K562 (cell line): ENCODE data around the gene FOXN3. TPM values are rescaled to one million over a fixed set of nuclear protein-coding genes. Genes with fewer than 3 reads are reported as not detected.

Experiments
- CC2D1A ChIP-seq: fragments of 450-650 bp; IDR thresholded peaks from 2 replicates; pipeline ENCODE4 v1.6.1; 2017; ENCODE audit warnings: mild to moderate bottlenecking
- FOXM1 ChIP-seq, 2 experiments: fragments of 450-650 bp in 1 of 2; sonication (generic) in 1 of 2; formaldehyde crosslinking in 1 of 2; IDR thresholded peaks; 2 replicates each; pipeline versions ENCODE4 v1.6.1 to v1.9.0; 2017 to 2022; ENCODE audit warnings: low read depth in 2 of 2, mild to moderate bottlenecking in 2 of 2, missing genetic modification reagents in 1 of 2, moderate library complexity in 1 of 2
- MGA ChIP-seq: fragments of 450-650 bp; IDR thresholded peaks from 2 replicates; pipeline ENCODE4 v1.6.1; 2016; ENCODE audit warnings: mild to moderate bottlenecking, moderate library complexity
- polyA plus RNA-seq, 8 experiments: library from polyadenylated mRNA; depleted of rRNA in 4 of 8; stranded (reverse) in 5 of 8; unstranded in 3 of 8; fragments of >200 nt; fragmentation: Nextera tagmentation in 2 of 8; fragmentation: Illumina TruSeq in 1 of 8; extraction: Ambion mirVana in 2 of 8; extraction: Trizol in 1 of 8; gene quantifications; 2 replicates each; pipeline versions ENCODE4 v1.2.1 to v1.2.3, GENCODE V29; 2011 to 2014; ENCODE audit warnings: inconsistent platforms in 1 of 8, missing spikeins in 1 of 8
- total RNA-seq, 7 experiments: library from RNA; depleted of rRNA in 6 of 7; stranded (reverse); fragments of >200 nt in 6 of 7; fragmentation: Illumina TruSeq in 2 of 7; extraction: Trizol in 2 of 7; gene quantifications; 2 replicates each; pipeline versions ENCODE4 v1.2.1 to v1.2.3, GENCODE V29; 2011 to 2021; ENCODE audit warnings: low replicate concordance in 1 of 7

FOXN3 gene
- total and polyA plus RNA-seq, 9 of the 15 experiments (the other 6 are each of a cell fraction or from before 2014, with no cell fraction given): 0.07 to 1.3 (median 0.40) TPM

GRCh38 chr14:89265234-89265633 lies 151.8 kb downstream of the FOXN3 start (continued):
- TF ChIP-seq MGA (no peak), CC2D1A (no peak), FOXM1 (IDR thresholded peaks at IDR 0.05; ENCODE audit: low read depth) (no peak), FOXM1 (CRISPR knock-in tag; IDR thresholded peaks at IDR 0.05; ENCODE audit: low read depth) (no peak)
